H9 (cell line): ENCODE results near the gene TUBA8. TPM values are rescaled to one million over a fixed set of nuclear protein-coding genes. Genes with fewer than 3 reads are reported as not detected.

ENCODE experiments used
- DNase-seq: peaks from one replicate; pipeline ENCODE4 v3.0.0-alpha.2; 2017
- H2AFZ ChIP-seq: one replicate; pipeline ENCODE4 v1.6.1; 2013; ENCODE audit warnings: mild to moderate bottlenecking, low read length, control low read depth, moderate library complexity
- H2AK5ac ChIP-seq: 2 replicates; pipeline ENCODE4 v1.6.1; 2013; ENCODE audit warnings: low read length, control low read depth, mixed read lengths; ENCODE audit not compliant: insufficient read length
- H2BK120ac ChIP-seq: one replicate; pipeline ENCODE4 v1.6.1; 2013; ENCODE audit warnings: low read depth, mild to moderate bottlenecking, low read length, control low read depth, inconsistent platforms; ENCODE audit not compliant: poor library complexity, severe bottlenecking
- H2BK12ac ChIP-seq: 2 replicates; pipeline ENCODE4 v1.6.1; 2013; ENCODE audit warnings: low read length, control low read depth, mixed read lengths, low read depth; ENCODE audit not compliant: insufficient read length
- H2BK15ac ChIP-seq: 2 replicates; pipeline ENCODE4 v1.6.1; 2013; ENCODE audit warnings: low read depth, low read length, control low read depth
- H2BK20ac ChIP-seq: one replicate; pipeline ENCODE4 v1.6.1; 2013; ENCODE audit warnings: low read depth, mild to moderate bottlenecking, low read length, control low read depth, inconsistent platforms; ENCODE audit not compliant: poor library complexity, severe bottlenecking
- H2BK5ac ChIP-seq: 2 replicates; pipeline ENCODE4 v1.6.1; 2013; ENCODE audit warnings: low read length, control low read depth, mixed read lengths; ENCODE audit not compliant: insufficient read length
- H3K14ac ChIP-seq: 2 replicates; pipeline ENCODE4 v1.6.1; 2013; ENCODE audit warnings: low read length, control low read depth; ENCODE audit not compliant: insufficient read depth
- H3K18ac ChIP-seq: 2 replicates; pipeline ENCODE4 v1.6.1; 2013; ENCODE audit warnings: low read depth, mild to moderate bottlenecking, mixed read lengths, low read length, control low read depth; ENCODE audit not compliant: insufficient read length
- H3K23ac ChIP-seq: 2 replicates; pipeline ENCODE4 v1.6.1; 2013; ENCODE audit warnings: low read length, control low read depth, mixed read lengths, low read depth; ENCODE audit not compliant: insufficient read length
- H3K23me2 ChIP-seq: 2 replicates; pipeline ENCODE4 v1.6.1; 2013; ENCODE audit warnings: low read depth, mild to moderate bottlenecking, mixed read lengths, low read length, control low read depth; ENCODE audit not compliant: insufficient read length, poor library complexity, severe bottlenecking
- H3K27ac ChIP-seq: 2 replicates; pipeline ENCODE4 v1.5.1; 2013; ENCODE audit warnings: low read length, control low read depth, mixed read lengths, low read depth; ENCODE audit not compliant: insufficient read length
- H3K27me3 ChIP-seq: 2 replicates; pipeline ENCODE4 v1.6.1; 2013; ENCODE audit warnings: low read length, control low read depth, inconsistent platforms; ENCODE audit not compliant: insufficient read depth
- H3K4ac ChIP-seq: 2 replicates; pipeline ENCODE4 v1.6.1; 2013; ENCODE audit warnings: low read depth, mild to moderate bottlenecking, control low read depth, inconsistent platforms, low read length, moderate library complexity
- H3K4me1 ChIP-seq: 2 replicates; pipeline ENCODE4 v1.6.1; 2013; ENCODE audit warnings: low read length, control low read depth, inconsistent platforms; ENCODE audit not compliant: insufficient read depth
- H3K4me2 ChIP-seq: 2 replicates; pipeline ENCODE4 v1.6.1; 2013; ENCODE audit warnings: low read length, control low read depth, mixed read lengths; ENCODE audit not compliant: insufficient read length, insufficient read depth
- H3K56ac ChIP-seq: 2 replicates; pipeline ENCODE4 v1.6.1; 2013; ENCODE audit warnings: low read depth, mild to moderate bottlenecking, mixed read lengths, low read length, control low read depth; ENCODE audit not compliant: insufficient read length
- H3K79me1 ChIP-seq: 2 replicates; pipeline ENCODE4 v1.6.1; 2013; ENCODE audit warnings: low read depth, mild to moderate bottlenecking, moderate library complexity, low read length, control low read depth, inconsistent platforms; ENCODE audit not compliant: insufficient read depth, poor library complexity, severe bottlenecking
- H3K79me2 ChIP-seq: 2 replicates; pipeline ENCODE4 v1.6.1; 2013; ENCODE audit warnings: low read length, control low read depth, inconsistent platforms; ENCODE audit not compliant: insufficient read depth
- H3K9ac ChIP-seq: 2 replicates; pipeline ENCODE4 v1.6.1; 2013; ENCODE audit warnings: low read length, control low read depth, mixed read lengths; ENCODE audit not compliant: insufficient read length; ENCODE audit errors: extremely low read depth
- H3K9me3 ChIP-seq: one replicate; pipeline ENCODE4 v1.6.1; 2013; ENCODE audit warnings: low read depth, low read length, inconsistent platforms; ENCODE audit not compliant: control insufficient read depth
- H3T11ph ChIP-seq: one replicate; pipeline ENCODE4 v1.6.1; 2013; ENCODE audit warnings: mild to moderate bottlenecking, low read length, control low read depth, inconsistent platforms
- H4K20me1 ChIP-seq: one replicate; pipeline ENCODE4 v1.6.1; 2013; ENCODE audit not compliant: control insufficient read depth, insufficient read length, insufficient read depth
- H4K5ac ChIP-seq: 2 replicates; pipeline ENCODE4 v1.6.1; 2013; ENCODE audit warnings: low read depth, mild to moderate bottlenecking, mixed read lengths, low read length, control low read depth; ENCODE audit not compliant: insufficient read length
- H4K8ac ChIP-seq: replicated peaks from 2 replicates; pipeline ENCODE4 v1.6.1; 2013; ENCODE audit warnings: low read length, control low read depth, mixed read lengths, low read depth; ENCODE audit not compliant: insufficient read length
- H4K91ac ChIP-seq: 2 replicates; pipeline ENCODE4 v1.6.1; 2013; ENCODE audit warnings: low read depth, mild to moderate bottlenecking, moderate library complexity, mixed read lengths, low read length, control low read depth; ENCODE audit not compliant: insufficient read length
- H3K27ac Mint-ChIP-seq, 3 experiments: 2 replicates in 2 of 3; 3 replicates in 1 of 3; pipeline ENCODE4 v1.8.0; 2020 to 2021; ENCODE audit warnings: mixed read lengths in 3 of 3, mild to moderate bottlenecking in 1 of 3, moderate library complexity in 1 of 3
- H3K27me3 Mint-ChIP-seq: 2 replicates; pipeline ENCODE4 v1.8.0; 2021; ENCODE audit warnings: low read depth, mild to moderate bottlenecking, moderate library complexity, mixed read lengths
- H3K36me3 Mint-ChIP-seq, 3 experiments: 2 replicates in 2 of 3; 3 replicates in 1 of 3; pipeline ENCODE4 v1.8.0; 2020 to 2021; ENCODE audit warnings: low read depth in 3 of 3, mixed read lengths in 3 of 3; ENCODE audit not compliant: insufficient read depth in 1 of 3
- H3K4me1 Mint-ChIP-seq, 2 experiments: 2 replicates each; pipeline ENCODE4 v1.8.0; 2020; ENCODE audit warnings: mixed read lengths in 2 of 2
- H3K4me3 Mint-ChIP-seq, 2 experiments: 2 replicates in 1 of 2; 3 replicates in 1 of 2; pipeline ENCODE4 v1.8.0; 2020 to 2021; ENCODE audit warnings: mild to moderate bottlenecking in 2 of 2, mixed read lengths in 2 of 2, moderate library complexity in 1 of 2
- H3K9me3 Mint-ChIP-seq, 2 experiments: 2 replicates in 1 of 2; 3 replicates in 1 of 2; pipeline ENCODE4 v1.8.0; 2020; ENCODE audit warnings: mild to moderate bottlenecking in 2 of 2, mixed read lengths in 2 of 2, moderate library complexity in 1 of 2
- WGBS: extraction: QIAGEN DNeasy Blood & Tissue Kit; methylation state at CpG from one replicate; pipeline ENCODE4 v1.1.7; 2013; ENCODE audit warnings: missing lambda C conversion rate, low lambda C conversion rate, mixed read lengths; ENCODE audit not compliant: insufficient read length; ENCODE audit errors: extremely low coverage; 5-methylcytosine and 5-hydroxymethylcytosine counted together
- total RNA-seq: library from RNA; stranded (reverse); gene quantifications from 2 replicates; pipeline ENCODE4 v1.2.1, GENCODE V29; 2021
- TF ChIP-seq, protein P1 (sequence below): fragments of 200-600 bp; sonication (generic); conservative IDR thresholded peaks from 3 replicates; pipeline ENCODE4 v1.8.0; 2021; ENCODE audit warnings: antibody characterized with exemption, mild to moderate bottlenecking

Gene TUBA8
- total RNA-seq, 1 experiment from 2014 or later, result 2.0 TPM

DNA sequence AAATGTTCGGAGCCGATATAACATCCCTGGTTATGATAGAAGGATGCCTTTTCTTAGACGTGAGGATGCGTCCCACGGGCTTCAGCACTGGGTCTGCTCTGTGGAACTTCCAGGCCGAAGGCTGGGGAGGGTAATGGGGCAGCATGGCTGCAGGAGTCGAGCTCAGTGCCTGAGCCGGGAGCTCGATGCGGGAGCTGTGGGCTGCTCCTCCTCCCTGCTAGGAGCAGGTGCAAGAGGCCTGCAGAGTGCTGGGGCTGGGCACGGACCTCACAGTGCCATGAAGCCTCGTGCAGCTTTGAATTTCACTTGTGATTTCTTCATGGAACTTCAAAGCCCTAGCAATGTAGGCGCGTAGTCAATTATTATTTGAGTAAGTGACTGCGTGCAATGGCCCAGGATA lies 6.0 kb downstream of the TUBA8 start:
- Histone ChIP-seq H2BK12ac (no peak overlapping the region), H3K23ac (no peak overlapping the region), H3K27ac (no peak overlapping the region), H3K14ac (no peak overlapping the region), H2BK120ac (no peak overlapping the region), H3K4me1 (no peaks in the 10 kb centered on the region), H3K79me2 (no peaks in the 10 kb centered on the region), H3K4me2 (no peak overlapping the region), H3K9me3 (no peaks in the 10 kb centered on the region), H2BK5ac (no peak overlapping the region), H2BK15ac (no peak overlapping the region), H3K9ac (no peak overlapping the region), H2AK5ac (no peak overlapping the region), H2BK20ac (no peak overlapping the region), H4K20me1 (no peaks in the 10 kb centered on the region), H4K5ac (no peak overlapping the region), H3K27me3 (no peaks in the 10 kb centered on the region; the same call in 1 of the 2 replicates), H3K79me1 (no peaks in the 10 kb centered on the region), H3T11ph (no peak overlapping the region), H3K18ac (no peak overlapping the region), H4K91ac (no peak overlapping the region), H3K56ac (no peak overlapping the region), H4K8ac (no peak overlapping the region), H3K4ac (no peak overlapping the region), H3K23me2 (no peaks in the 10 kb centered on the region), H2AFZ (no peak overlapping the region)
- Mint-ChIP-seq H3K27me3 (peaks cover 24% of the 10 kb centered on the region), H3K9me3 (no peaks in the 10 kb centered on the region), H3K27ac (no peak overlapping the region), H3K36me3 (no peaks in the 10 kb centered on the region), H3K4me3 (no peak overlapping the region), H3K4me1 (peaks cover 5 to 9% of the 10 kb centered on the region in 2 experiments; a peak in 2 of 4 replicates)
- no peak for DNase-seq
- TF ChIP-seq, protein P1, sequence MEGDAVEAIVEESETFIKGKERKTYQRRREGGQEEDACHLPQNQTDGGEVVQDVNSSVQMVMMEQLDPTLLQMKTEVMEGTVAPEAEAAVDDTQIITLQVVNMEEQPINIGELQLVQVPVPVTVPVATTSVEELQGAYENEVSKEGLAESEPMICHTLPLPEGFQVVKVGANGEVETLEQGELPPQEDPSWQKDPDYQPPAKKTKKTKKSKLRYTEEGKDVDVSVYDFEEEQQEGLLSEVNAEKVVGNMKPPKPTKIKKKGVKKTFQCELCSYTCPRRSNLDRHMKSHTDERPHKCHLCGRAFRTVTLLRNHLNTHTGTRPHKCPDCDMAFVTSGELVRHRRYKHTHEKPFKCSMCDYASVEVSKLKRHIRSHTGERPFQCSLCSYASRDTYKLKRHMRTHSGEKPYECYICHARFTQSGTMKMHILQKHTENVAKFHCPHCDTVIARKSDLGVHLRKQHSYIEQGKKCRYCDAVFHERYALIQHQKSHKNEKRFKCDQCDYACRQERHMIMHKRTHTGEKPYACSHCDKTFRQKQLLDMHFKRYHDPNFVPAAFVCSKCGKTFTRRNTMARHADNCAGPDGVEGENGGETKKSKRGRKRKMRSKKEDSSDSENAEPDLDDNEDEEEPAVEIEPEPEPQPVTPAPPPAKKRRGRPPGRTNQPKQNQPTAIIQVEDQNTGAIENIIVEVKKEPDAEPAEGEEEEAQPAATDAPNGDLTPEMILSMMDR, result no peak
- no CpG with 5 or more reads among the region's 15 CpGs for WGBS
